Gastroesophageal sphincter (tissue), 3 donors: Measurements from ENCODE around the gene ANKS6.

Source experiments
- EP300 ChIP-seq: sonication (generic); formaldehyde crosslinking; IDR thresholded peaks from one replicate; pipeline ENCODE4 v1.6.1; 2017; ENCODE audit warnings: antibody characterized with exemption, mild to moderate bottlenecking
- POLR2A ChIP-seq, 2 donors: fragments of 450-650 bp; IDR thresholded peaks; one replicate each; pipeline ENCODE4 v1.6.1; 2017; ENCODE audit warnings: antibody characterized with exemption in 2 of 2, mild to moderate bottlenecking in 2 of 2, moderate library complexity in 1 of 2
- POLR2AphosphoS5 ChIP-seq: sonication (generic); formaldehyde crosslinking; IDR thresholded peaks from one replicate; pipeline ENCODE4 v1.6.1; 2017; ENCODE audit warnings: antibody characterized with exemption
- TF ChIP-seq, protein P1 (sequence below), 4 experiments: fragments of 200-600 bp in 2 of 4; fragments of 450-650 bp in 2 of 4; sonication (generic) in 1 of 4; IDR thresholded peaks; one replicate each; pipeline ENCODE4 v1.5.1; 2017 to 2019; ENCODE audit warnings: antibody characterized with exemption in 4 of 4, mild to moderate bottlenecking in 2 of 4, moderate library complexity in 2 of 4

DNA sequence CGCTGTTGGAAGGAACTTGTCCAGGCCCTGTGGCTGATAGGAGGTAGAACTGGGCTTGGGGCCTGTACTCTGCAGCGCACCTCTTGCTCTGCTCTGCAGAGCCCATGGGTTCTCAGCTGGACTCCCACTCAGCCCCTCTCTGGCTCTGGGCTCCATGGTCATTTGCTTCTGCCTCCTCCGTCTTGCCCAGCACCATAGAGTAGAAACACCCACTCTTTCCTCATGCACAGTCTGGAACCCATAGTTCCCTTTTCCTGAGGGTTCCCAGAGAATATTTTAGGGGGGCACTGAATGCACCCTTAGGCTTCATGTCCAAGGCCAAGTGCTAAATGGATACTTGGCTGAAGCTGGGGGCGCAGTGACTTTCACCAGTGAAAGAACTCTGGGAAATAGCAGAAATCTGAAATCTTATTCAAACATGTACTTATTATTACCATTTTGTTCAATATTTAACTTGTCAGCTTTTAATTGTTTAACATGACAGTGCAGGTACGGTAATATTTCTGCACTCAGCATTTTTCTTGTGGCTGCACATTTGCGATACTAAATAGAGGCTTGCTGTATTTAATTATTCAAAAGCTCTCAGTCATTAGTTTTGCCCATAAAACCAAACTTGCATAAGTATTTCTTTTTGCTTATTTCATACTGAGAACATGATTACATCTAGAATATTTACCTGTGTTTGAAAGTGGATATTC lies 42.7 kb upstream of the ANKS6 start:
- TF ChIP-seq, protein P1, sequence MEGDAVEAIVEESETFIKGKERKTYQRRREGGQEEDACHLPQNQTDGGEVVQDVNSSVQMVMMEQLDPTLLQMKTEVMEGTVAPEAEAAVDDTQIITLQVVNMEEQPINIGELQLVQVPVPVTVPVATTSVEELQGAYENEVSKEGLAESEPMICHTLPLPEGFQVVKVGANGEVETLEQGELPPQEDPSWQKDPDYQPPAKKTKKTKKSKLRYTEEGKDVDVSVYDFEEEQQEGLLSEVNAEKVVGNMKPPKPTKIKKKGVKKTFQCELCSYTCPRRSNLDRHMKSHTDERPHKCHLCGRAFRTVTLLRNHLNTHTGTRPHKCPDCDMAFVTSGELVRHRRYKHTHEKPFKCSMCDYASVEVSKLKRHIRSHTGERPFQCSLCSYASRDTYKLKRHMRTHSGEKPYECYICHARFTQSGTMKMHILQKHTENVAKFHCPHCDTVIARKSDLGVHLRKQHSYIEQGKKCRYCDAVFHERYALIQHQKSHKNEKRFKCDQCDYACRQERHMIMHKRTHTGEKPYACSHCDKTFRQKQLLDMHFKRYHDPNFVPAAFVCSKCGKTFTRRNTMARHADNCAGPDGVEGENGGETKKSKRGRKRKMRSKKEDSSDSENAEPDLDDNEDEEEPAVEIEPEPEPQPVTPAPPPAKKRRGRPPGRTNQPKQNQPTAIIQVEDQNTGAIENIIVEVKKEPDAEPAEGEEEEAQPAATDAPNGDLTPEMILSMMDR (IDR thresholded peaks at IDR 0.05): no peak
- TF ChIP-seq POLR2A (IDR thresholded peaks at IDR 0.05): no peak
- no peak for TF ChIP-seq EP300
- TF ChIP-seq POLR2AphosphoS5: no peak
